BE2C (cell line): ENCODE measurements around the gene TARDBP. TPM values are rescaled to one million over a fixed set of nuclear protein-coding genes. Genes with fewer than 3 reads are reported as not detected.

Source experiments
- DNase-seq: peaks from one replicate; pipeline ENCODE4 v3.0.0-alpha.2; 2020
- H3K27me3 ChIP-seq: fragments of 250-450 bp; sonication (Bioruptor Pico); 2 replicates; pipeline ENCODE4 v1.5.1; 2020; ENCODE audit warnings: mild to moderate bottlenecking
- H3K36me3 ChIP-seq: fragments of 250-450 bp; sonication (Bioruptor Pico); 2 replicates; pipeline ENCODE4 v1.5.1; 2020; ENCODE audit warnings: mild to moderate bottlenecking
- H3K4me1 ChIP-seq: fragments of 250-450 bp; sonication (Bioruptor Pico); 2 replicates; pipeline ENCODE4 v1.5.1; 2020
- H3K4me3 ChIP-seq: 2 replicates; pipeline ENCODE4 v1.5.1; 2011; ENCODE audit warnings: low read depth, low read length
- H3K9me3 ChIP-seq: fragments of 250-450 bp; sonication (Bioruptor Pico); 2 replicates; pipeline ENCODE4 v1.5.1; 2020
- CTCF ChIP-seq: IDR thresholded peaks from 2 replicates; pipeline ENCODE4 v1.5.1; 2012; ENCODE audit warnings: mild to moderate bottlenecking, low read depth, low read length
- polyA plus RNA-seq: library from polyadenylated mRNA; unstranded; fragments of >200 nt; gene quantifications from one replicate; pipeline ENCODE4 v1.2.1, GENCODE V29; 2012; ENCODE audit warnings: low read depth, missing spikeins; ENCODE audit not compliant: insufficient read length, insufficient read depth

Gene TARDBP
- polyA plus RNA-seq: 157 TPM

GRCh38 chr1:11012260-11013159, at the start of gene TARDBP:
Gene TARDBP, plus strand, starts transcription at chr1:11012654. Its CDS starts 1,074 bp downstream, at chr1:11013728.
- H3K4me1 ChIP-seq: no peaks in the 10 kb centered on the region
- DNase-seq: peak; percentile 85
- H3K4me3 ChIP-seq: peak within 1 kb of the TSS; percentile 85
- peaks cover 43% of the 10 kb centered on the region for H3K36me3 ChIP-seq
- TF ChIP-seq CTCF: no peak
- H3K9me3 ChIP-seq: no peaks in the 10 kb centered on the region
- no peaks in the 10 kb centered on the region for H3K27me3 ChIP-seq

GRCh38 chr1:10965546-10966226, 46.8 kb upstream of the TARDBP start:
- Histone ChIP-seq H3K4me1 (peaks cover 3% of the 10 kb centered on the region), H3K9me3 (no peaks in the 10 kb centered on the region), H3K27me3 (no peaks in the 10 kb centered on the region), H3K4me3 (no peak overlapping the region), H3K36me3 (no peaks in the 10 kb centered on the region)
- no peak for DNase-seq
- TF ChIP-seq CTCF: no peak

- no peak for TF ChIP-seq CTCF
- no peak for DNase-seq
- no peaks in the 10 kb centered on the region for H3K36me3 ChIP-seq
- H3K9me3 ChIP-seq: no peaks in the 10 kb centered on the region
- no peak overlapping the region for H3K4me3 ChIP-seq
- H3K27me3 ChIP-seq: no peaks in the 10 kb centered on the region
- H3K4me1 ChIP-seq: no peaks in the 10 kb centered on the region; the same call in 1 of the 2 replicates
Observed at GRCh38 chr1:10967090-10967489, 45.4 kb upstream of the TARDBP start.

- no peaks in the 10 kb centered on the region for H3K4me1 ChIP-seq
- no peak for TF ChIP-seq CTCF
- no peaks in the 10 kb centered on the region for H3K9me3 ChIP-seq
- no peaks in the 10 kb centered on the region for H3K27me3 ChIP-seq
- H3K36me3 ChIP-seq: no peaks in the 10 kb centered on the region
- DNase-seq: no peak
- no peak overlapping the region for H3K4me3 ChIP-seq
Observed at GRCh38 chr1:10968411-10968826, 44.0 kb upstream of the TARDBP start.

GRCh38 chr1:10969267-10969970, 43.0 kb upstream of the TARDBP start:
- no peak overlapping the region for H3K4me3 ChIP-seq
- no peak for DNase-seq
- H3K27me3 ChIP-seq: no peaks in the 10 kb centered on the region
- no peaks in the 10 kb centered on the region for H3K36me3 ChIP-seq
- no peaks in the 10 kb centered on the region for H3K9me3 ChIP-seq
- TF ChIP-seq CTCF: no peak
- no peaks in the 10 kb centered on the region for H3K4me1 ChIP-seq
